ENCODE data around the gene MBTPS1. TPM values are rescaled to one million over a fixed set of nuclear protein-coding genes. Genes with fewer than 3 reads are reported as not detected.

MBTPS1 gene
- polyA plus RNA-seq, 3 donors, result 26.4 to 73.8 (median 28.0) TPM

GRCh38 chr16:84052071-84052622 is 64.6 kb downstream of the MBTPS1 start:
- H3K9ac ChIP-seq (ENCODE audit: insufficient read depth, low read length, poor library complexity, severe bottlenecking), result no peak overlapping the region
- whole genome bisulfite sequencing (ENCODE audit: insufficient coverage), result 93% methylated on average over 21 of the region's 27 CpGs

GRCh38 chr16:84050316-84050715 is 66.4 kb downstream of the MBTPS1 start:
- peaks cover 0 to 3% (median 2%) of the 10 kb centered on the region in 3 donors for H3K27me3 Mint-ChIP-seq (ENCODE audit: low read depth in 3 of 3)
- H3K9me3 Mint-ChIP-seq, result peaks cover 0 to 6% (median 2%) of the 10 kb centered on the region in 7 donors
- H3K36me3 Mint-ChIP-seq, result peaks cover 50 to 66% of the 10 kb centered on the region in 2 donors
- Histone ChIP-seq H3K9me3 (replicated peaks in 1 of 2; ENCODE audit: control insufficient read depth in 1 of 2, insufficient read depth in 1 of 2, low read length in 2 of 2) (no peaks in the 10 kb centered on the region), H3K4me1 (ENCODE audit: control insufficient read depth in 1 of 2, insufficient read depth in 2 of 2, low read length in 2 of 2) (no peaks in the 10 kb centered on the region), H3K4me2 (replicated peaks; ENCODE audit: extremely low read depth, low read length, poor library complexity, severe bottlenecking) (no peak overlapping the region), H3K27ac (ENCODE audit: low read depth in 1 of 2, low read length in 2 of 2) (no peak overlapping the region), H3K27me3 (ENCODE audit: control insufficient read depth in 2 of 2, insufficient read depth in 2 of 2, low read length in 2 of 2) (peaks cover 0 to 3% of the 10 kb centered on the region in 2 donors), H2AFZ (ENCODE audit: insufficient read depth, low read depth, low read length, poor library complexity, severe bottlenecking) (no peak overlapping the region), H3K9ac (ENCODE audit: insufficient read depth, low read length, poor library complexity, severe bottlenecking) (no peak overlapping the region), H3K4me3 (replicated peaks in 1 of 3; ENCODE audit: low read depth in 2 of 3, low read length in 3 of 3) (no peak overlapping the region), H3K36me3 (replicated peaks in 1 of 2; ENCODE audit: control insufficient read depth in 1 of 2, insufficient read depth in 2 of 2, low read length in 2 of 2) (peaks cover 47 to 62% of the 10 kb centered on the region in 2 donors), H3K79me2 (ENCODE audit: insufficient read depth, low read length) (no peaks in the 10 kb centered on the region), H4K20me1 (ENCODE audit: insufficient read depth, low read length) (peaks cover 12% of the 10 kb centered on the region)
- intact Hi-C loops (cut with micrococcal nuclease), result no loop called here
- H3K4me1 Mint-ChIP-seq, result no peaks in the 10 kb centered on the region
- WGBS (ENCODE audit: insufficient coverage), result 100% methylated on average over 3 of the region's 9 CpGs
- H3K4me3 Mint-ChIP-seq, result no peak overlapping the region
- no peak for DNase-seq
- peak overlapping the region in 1 of 7 donors; percentile 50 for H3K27ac Mint-ChIP-seq
- no peak for TF ChIP-seq CTCF (IDR thresholded peaks at IDR 0.05)

More at GRCh38 chr16:84052071-84052622, 64.6 kb downstream of the MBTPS1 start:
- Histone ChIP-seq H3K79me2 (ENCODE audit: insufficient read depth, low read length) (no peaks in the 10 kb centered on the region), H3K27me3 (ENCODE audit: control insufficient read depth in 2 of 2, insufficient read depth in 2 of 2, low read length in 2 of 2) (no peaks in the 10 kb centered on the region), H3K4me3 (replicated peaks in 1 of 3; ENCODE audit: low read depth in 2 of 3, low read length in 3 of 3) (no peak overlapping the region), H3K27ac (ENCODE audit: low read depth in 1 of 2, low read length in 2 of 2) (no peak overlapping the region), H3K4me2 (replicated peaks; ENCODE audit: extremely low read depth, low read length, poor library complexity, severe bottlenecking) (no peak overlapping the region), H3K4me1 (ENCODE audit: control insufficient read depth in 1 of 2, insufficient read depth in 2 of 2, low read length in 2 of 2) (no peaks in the 10 kb centered on the region), H2AFZ (ENCODE audit: insufficient read depth, low read depth, low read length, poor library complexity, severe bottlenecking) (no peak overlapping the region), H3K36me3 (replicated peaks in 1 of 2; ENCODE audit: control insufficient read depth in 1 of 2, insufficient read depth in 2 of 2, low read length in 2 of 2) (peaks cover 65 to 81% of the 10 kb centered on the region in 2 donors), H3K9me3 (replicated peaks in 1 of 2; ENCODE audit: control insufficient read depth in 1 of 2, insufficient read depth in 1 of 2, low read length in 2 of 2) (no peaks in the 10 kb centered on the region), H4K20me1 (ENCODE audit: insufficient read depth, low read length) (peaks cover 12% of the 10 kb centered on the region)
- no peak for DNase-seq
- TF ChIP-seq CTCF (IDR thresholded peaks at IDR 0.05), result no peak
- Mint-ChIP-seq H3K4me1 (no peaks in the 10 kb centered on the region), H3K27me3 (ENCODE audit: low read depth in 3 of 3) (no peaks in the 10 kb centered on the region), H3K36me3 (peaks cover 68 to 82% of the 10 kb centered on the region in 2 donors), H3K9me3 (peaks cover 0 to 6% (median 2%) of the 10 kb centered on the region in 7 donors), H3K27ac (peak overlapping the region in 1 of 7 donors; percentile 5), H3K4me3 (no peak overlapping the region)
- intact Hi-C loops (cut with micrococcal nuclease), result no loop called here

Measured in CD14-positive monocyte (primary cell).